Mesothelial cell of epicardium (in vitro differentiated cells): ENCODE data around the gene MCF2L. TPM values are rescaled to one million over a fixed set of nuclear protein-coding genes. Genes with fewer than 3 reads are reported as not detected.
"Not testable (repeated sequence)": the region's sequence is repeated elsewhere in the genome, so short reads cannot be mapped to it uniquely, and the experiment has no call there.

ENCODE experiments used
- DNase-seq, 2 experiments: peaks; one replicate each; pipeline ENCODE4 v3.0.0; 2021; ENCODE audit warnings: low spot score in 2 of 2; ENCODE audit not compliant: unreplicated experiment in 2 of 2
- H3K27ac Mint-ChIP-seq: 2 replicates; pipeline ENCODE4 v1.8.0; 2021; ENCODE audit warnings: mixed read lengths
- H3K27me3 Mint-ChIP-seq: 2 replicates; pipeline ENCODE4 v1.8.0; 2021; ENCODE audit warnings: low read depth, mixed read lengths
- H3K36me3 Mint-ChIP-seq: 2 replicates; pipeline ENCODE4 v1.8.0; 2021; ENCODE audit warnings: mixed read lengths
- H3K4me1 Mint-ChIP-seq: 2 replicates; pipeline ENCODE4 v1.8.0; 2021; ENCODE audit warnings: mixed read lengths
- H3K4me3 Mint-ChIP-seq: 2 replicates; pipeline ENCODE4 v1.8.0; 2021; ENCODE audit warnings: mild to moderate bottlenecking, moderate library complexity, mixed read lengths
- H3K9me3 Mint-ChIP-seq: 2 replicates; pipeline ENCODE4 v1.8.0; 2021; ENCODE audit warnings: mixed read lengths
- CTCF ChIP-seq: fragments of 200-600 bp; sonication (generic); IDR thresholded peaks from one replicate; pipeline ENCODE4 v1.5.0; 2021; ENCODE audit warnings: antibody characterized with exemption; ENCODE audit not compliant: unreplicated experiment
- total RNA-seq: library from RNA; stranded (reverse); gene quantifications from 3 replicates; pipeline ENCODE4 v1.2.1, GENCODE V29; 2021

MCF2L gene
- total RNA-seq, 1 donor from 2014 or later = 36.6 TPM

DNA sequence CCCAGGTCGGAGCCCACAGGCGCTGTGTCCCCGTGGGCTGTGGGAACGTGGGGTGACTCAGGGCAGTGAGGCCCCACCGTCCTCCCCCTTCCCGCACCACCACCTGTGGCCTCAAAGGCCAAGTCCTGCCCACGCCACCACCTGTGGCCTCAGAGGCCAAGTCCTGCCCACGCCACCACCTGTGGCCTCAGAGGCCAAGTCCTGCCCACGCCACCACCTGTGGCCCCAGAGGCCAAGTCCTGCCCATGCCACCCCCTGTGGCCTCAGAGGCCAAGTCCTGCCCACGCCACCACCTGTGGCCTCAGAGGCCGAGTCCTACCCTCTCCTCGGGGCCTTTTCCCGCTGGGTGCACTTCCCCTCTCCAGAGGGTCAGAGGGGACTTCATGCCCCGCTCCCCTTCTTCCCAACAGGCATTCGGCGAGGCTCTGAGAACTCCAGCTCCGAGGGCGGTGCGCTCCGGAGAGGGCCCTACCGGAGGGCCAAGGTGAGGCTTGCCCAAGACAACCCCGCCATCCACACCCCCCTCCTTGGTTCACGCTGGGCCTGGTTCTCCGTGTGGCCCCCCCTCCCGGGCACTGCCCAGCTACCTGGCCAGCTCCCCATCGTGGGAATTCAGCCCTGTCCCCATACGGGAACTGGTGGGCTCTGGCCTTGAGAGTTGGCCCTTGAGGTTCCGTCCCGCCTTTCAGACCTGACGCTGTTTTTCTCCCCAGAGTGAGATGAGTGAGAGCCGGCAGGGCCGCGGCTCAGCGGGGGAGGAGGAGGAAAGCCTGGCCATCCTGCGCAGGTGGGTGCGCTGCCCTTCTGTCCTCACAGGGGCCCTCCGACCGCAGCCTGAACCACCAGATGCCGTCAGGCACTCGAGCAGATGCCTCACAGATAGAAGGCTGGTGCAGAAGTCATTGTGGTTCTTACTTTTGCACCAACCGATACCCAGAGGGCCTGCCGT is 109.2 kb downstream of the MCF2L start:
- H3K27ac Mint-ChIP-seq = no peak overlapping the region
- no peak overlapping the region for H3K4me3 Mint-ChIP-seq
- H3K27me3 Mint-ChIP-seq = no peaks in the 10 kb centered on the region
- H3K36me3 Mint-ChIP-seq = peaks cover 16% of the 10 kb centered on the region
- TF ChIP-seq CTCF = no peak
- DNase-seq = no peak
- H3K4me1 Mint-ChIP-seq = no peaks in the 10 kb centered on the region
- H3K9me3 Mint-ChIP-seq = no peaks in the 10 kb centered on the region

GRCh38 chr13:113078902-113079780 is 110.1 kb downstream of the MCF2L start:
- Mint-ChIP-seq H3K9me3 (no peaks in the 10 kb centered on the region), H3K27me3 (no peaks in the 10 kb centered on the region), H3K4me3 (no peak overlapping the region), H3K27ac (no peak overlapping the region), H3K36me3 (peaks cover 13% of the 10 kb centered on the region), H3K4me1 (peaks cover 7% of the 10 kb centered on the region)
- DNase-seq = no peak
- TF ChIP-seq CTCF = no peak

DNA sequence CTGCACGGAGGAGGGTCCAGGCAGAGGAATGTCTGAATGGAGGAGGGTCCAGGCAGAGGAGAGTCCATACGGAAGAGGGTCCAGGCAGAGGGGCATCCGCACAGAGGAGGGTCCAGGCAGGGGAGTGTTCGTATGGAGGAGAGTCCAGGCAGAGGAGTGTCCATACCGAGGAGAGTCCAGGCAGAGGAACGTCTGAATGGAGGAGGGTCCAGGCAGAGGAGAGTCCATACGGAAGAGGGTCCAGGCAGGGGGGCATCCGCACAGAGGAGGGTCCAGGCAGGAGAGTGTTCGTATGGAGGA is 110.7 kb downstream of the MCF2L start:
- H3K27ac Mint-ChIP-seq, H3K4me1 Mint-ChIP-seq, DNase-seq, H3K9me3 Mint-ChIP-seq, H3K27me3 Mint-ChIP-seq, H3K4me3 Mint-ChIP-seq: not testable (repeated sequence)
- H3K36me3 Mint-ChIP-seq = peaks cover 11% of the 10 kb centered on the region

DNA sequence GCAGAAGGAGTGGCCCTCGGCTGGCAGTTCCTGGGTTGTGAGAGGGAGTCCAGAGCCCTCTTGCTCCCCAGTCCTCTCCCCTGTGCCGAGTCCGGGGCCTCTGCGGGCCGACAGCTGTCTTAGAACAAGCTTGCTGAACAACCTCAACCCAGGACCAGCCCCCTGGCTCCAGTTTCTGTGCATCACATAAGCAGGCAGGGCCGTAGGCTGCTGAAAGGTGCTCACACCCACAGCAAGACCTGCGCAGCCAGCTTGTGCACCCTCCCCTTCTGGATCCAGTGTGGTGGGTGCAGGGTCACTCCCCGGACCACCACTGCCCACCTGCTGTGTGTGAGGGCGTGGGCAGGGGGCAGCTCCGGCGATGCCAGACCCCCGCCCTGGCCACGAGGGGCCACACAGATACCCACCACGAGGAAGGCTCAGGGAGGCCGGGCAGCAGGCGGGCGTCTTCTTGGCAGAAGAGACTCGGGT is 111.4 kb downstream of the MCF2L start:
- TF ChIP-seq CTCF = no peak
- peaks cover 7% of the 10 kb centered on the region for H3K4me1 Mint-ChIP-seq
- H3K9me3 Mint-ChIP-seq = no peaks in the 10 kb centered on the region
- H3K27me3 Mint-ChIP-seq = no peaks in the 10 kb centered on the region
- H3K4me3 Mint-ChIP-seq = no peak overlapping the region
- peaks cover 11% of the 10 kb centered on the region for H3K36me3 Mint-ChIP-seq
- no peak for DNase-seq
- no peak overlapping the region for H3K27ac Mint-ChIP-seq

- H3K36me3 Mint-ChIP-seq = peaks cover 8% of the 10 kb centered on the region
- no peak overlapping the region for H3K27ac Mint-ChIP-seq
- H3K4me1 Mint-ChIP-seq = peaks cover 7% of the 10 kb centered on the region
- H3K9me3 Mint-ChIP-seq = no peaks in the 10 kb centered on the region
- TF ChIP-seq CTCF = no peak
- no peak overlapping the region for H3K4me3 Mint-ChIP-seq
- no peak for DNase-seq
- H3K27me3 Mint-ChIP-seq = no peaks in the 10 kb centered on the region
Measured at GRCh38 chr13:113080901-113081521, 112.0 kb downstream of the MCF2L start.
